Right renal pelvis (tissue), 4 donors: ENCODE results near the gene VPS51. TPM values are rescaled to one million over a fixed set of nuclear protein-coding genes. Genes with fewer than 3 reads are reported as not detected.
"Not testable (repeated sequence)": the region's sequence is repeated elsewhere in the genome, so short reads cannot be mapped to it uniquely, and the experiment has no call there.

Experiments used
- DNase-seq, 4 donors: peaks; one replicate each; pipeline ENCODE4 v3.0.0-alpha.2; 2013; ENCODE audit warnings: low read depth in 4 of 4, low spot score in 3 of 4, missing footprints in 1 of 4
- polyA plus RNA-seq, 4 donors: library from polyadenylated mRNA; unstranded; fragments of 120-200 nt; gene quantifications; one replicate each; pipeline ENCODE4 v1.2.1, GENCODE V29; 2013; ENCODE audit not compliant: insufficient read length in 4 of 4

VPS51 gene
- polyA plus RNA-seq, 4 donors = 90.9 to 148 (median 99.2) TPM

DNA sequence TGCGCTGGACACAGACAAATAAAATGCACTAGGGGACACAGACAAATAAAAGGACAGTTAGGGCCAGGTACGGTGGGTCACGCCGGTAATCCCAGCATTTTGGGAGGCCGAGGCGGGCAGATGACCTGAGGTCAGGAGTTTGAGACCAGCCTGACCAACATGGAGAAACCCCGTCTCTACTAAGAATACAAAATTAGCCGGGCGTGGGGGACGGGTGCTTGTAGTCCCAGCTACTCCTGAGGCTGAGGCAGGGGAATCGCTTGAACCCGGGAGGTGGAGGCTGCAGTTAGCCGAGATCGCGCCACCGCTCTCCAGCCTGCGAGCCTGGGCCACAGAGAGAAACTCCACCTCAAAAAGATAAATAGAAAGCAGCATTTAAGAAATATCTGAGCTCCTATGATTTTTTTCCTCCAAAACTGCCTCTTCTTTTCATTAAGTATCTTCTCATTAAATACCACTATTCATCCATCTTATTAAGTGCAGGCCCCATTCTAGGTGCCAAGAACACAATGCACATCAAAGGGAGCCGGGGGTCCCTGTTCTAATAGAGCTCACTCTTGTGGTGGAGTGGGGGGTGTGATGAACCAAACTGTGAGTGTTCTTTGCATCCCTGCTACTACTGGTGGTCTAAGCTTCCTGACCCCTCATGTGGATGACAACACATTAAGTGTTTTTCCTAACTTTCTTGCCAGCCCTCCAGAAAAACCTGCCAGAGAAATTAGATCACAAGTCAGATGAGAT lies 22.3 kb downstream of the VPS51 start:
- no peak for DNase-seq

GRCh38 chr11:65118891-65119669 lies 23.1 kb downstream of the VPS51 start:
- DNase-seq = not testable (repeated sequence)

GRCh38 chr11:65119670-65119995 lies 23.6 kb downstream of the VPS51 start:
- DNase-seq = no peak

GRCh38 chr11:65120831-65121230 lies 24.8 kb downstream of the VPS51 start:
- no peak for DNase-seq

GRCh38 chr11:65121447-65121864 lies 25.4 kb downstream of the VPS51 start:
- no peak for DNase-seq

GRCh38 chr11:65121865-65122696 lies 26.1 kb downstream of the VPS51 start, which contains the start of the genes FAU and MRPL49:
FAU (minus strand) TSS chr11:65122134; CDS start chr11:65121813, 321 bp downstream.
MRPL49 (plus strand) TSS chr11:65122321; CDS start chr11:65122347, 26 bp downstream.
- DNase-seq = peak; percentile 93 to 96 (median 96)

- no peak for DNase-seq
Observed at GRCh38 chr11:65124480-65125196, 28.6 kb downstream of the VPS51 start.

GRCh38 chr11:65125197-65126056 lies 29.4 kb downstream of the VPS51 start:
- no peak for DNase-seq

GRCh38 chr11:65126624-65127274 lies 30.7 kb downstream of the VPS51 start:
- DNase-seq = no peak

DNA sequence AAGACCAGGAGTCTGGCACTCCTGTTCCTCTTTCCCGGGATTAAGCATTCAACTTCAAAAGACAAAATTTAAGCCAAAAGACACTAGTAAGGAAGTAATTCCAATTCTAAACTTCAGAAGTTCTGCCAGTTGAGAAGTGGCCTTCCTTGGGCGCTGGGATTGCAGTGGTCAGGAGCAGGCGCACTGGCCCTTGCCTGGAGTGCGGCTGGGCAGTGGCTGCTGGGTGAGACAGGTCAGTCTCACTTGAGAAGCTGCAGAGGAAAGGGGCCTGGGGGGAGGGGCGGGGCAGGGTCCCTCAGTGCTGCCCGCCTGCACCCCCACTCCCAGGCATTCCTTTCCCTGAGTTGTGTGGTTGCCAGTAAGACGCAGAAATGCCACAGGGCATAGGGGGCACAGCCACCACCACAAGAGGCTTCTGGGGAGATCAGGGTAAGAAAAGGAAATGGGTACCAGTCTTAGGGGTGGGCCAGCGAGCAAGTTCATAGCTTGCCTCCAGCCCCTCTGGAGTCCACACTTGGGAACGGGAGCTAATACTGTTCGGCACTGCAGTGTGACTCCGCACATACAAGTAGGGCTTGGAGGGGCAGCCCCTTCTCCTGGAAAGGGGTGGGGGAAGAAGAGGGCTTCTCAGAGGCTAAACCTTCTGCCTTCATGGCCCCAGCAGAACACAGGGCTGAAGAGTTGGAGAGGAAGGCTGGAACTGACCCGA lies 31.6 kb downstream of the VPS51 start:
- DNase-seq = no peak

GRCh38 chr11:65128182-65129145 lies 32.5 kb downstream of the VPS51 start:
- DNase-seq = no peak

DNA sequence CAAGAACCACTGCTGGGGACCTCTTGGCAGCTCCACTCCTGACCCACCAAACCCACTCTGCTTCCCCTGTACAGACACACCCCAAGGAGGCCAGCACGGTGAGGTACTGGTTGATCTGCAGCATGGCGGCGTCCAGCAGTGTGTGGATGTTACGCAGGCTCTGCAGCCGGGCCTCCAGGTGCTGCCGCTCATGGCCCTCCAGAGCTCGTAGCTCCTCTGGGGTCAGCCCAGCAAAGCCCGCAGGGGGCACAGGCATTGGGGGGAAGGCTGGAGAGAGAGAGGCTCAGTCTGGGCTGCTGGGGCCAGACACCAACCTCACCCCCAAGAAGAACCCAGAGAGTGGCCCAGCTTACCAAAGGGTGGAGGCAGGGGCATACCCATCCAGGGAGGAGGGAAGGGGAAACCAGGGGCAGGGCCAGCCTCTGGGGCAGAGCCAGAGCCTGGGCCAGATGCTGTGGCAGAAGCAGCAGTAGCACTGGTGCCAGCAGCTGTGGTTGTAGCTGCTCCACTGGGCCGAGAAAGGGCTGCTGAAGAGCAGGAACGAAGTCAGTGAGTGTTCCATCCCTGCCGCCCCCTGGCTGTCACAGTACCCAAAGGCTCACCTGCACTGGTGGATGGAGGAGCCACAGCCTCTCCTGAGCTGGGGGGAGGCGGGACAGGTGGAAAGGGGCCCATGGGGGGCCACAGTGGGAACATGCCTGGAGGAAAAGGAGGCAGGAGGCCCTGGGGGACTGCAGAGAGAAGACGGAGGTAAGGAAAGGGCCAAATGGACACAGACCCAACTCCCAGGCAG lies 33.8 kb downstream of the VPS51 start:
- DNase-seq = no peak

- no peak for DNase-seq
Observed at GRCh38 chr11:65130631-65131416, 34.8 kb downstream of the VPS51 start.

GRCh38 chr11:65131417-65131776 lies 35.4 kb downstream of the VPS51 start:
- DNase-seq = no peak

DNA sequence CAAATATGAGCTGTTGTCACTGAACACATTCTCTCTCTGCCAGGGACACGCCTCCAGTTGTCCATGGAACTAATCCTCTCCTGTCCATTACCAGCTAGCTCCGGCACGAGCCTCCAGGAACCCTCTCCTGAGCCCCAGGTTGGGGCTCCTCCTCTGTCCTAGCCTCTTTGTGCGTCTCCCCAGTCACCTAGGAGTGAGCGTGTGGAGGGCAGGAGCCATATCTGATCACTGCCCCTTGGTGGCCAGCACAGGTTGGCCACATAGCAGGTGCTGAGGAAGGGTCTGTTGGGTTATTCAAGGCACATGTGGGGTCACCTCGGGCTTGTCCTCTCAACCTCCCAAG lies 35.9 kb downstream of the VPS51 start:
- no peak for DNase-seq
